Muscle of leg (tissue), 16 donors: ENCODE data around the gene RMDN3. TPM values are rescaled to one million over a fixed set of nuclear protein-coding genes. Genes with fewer than 3 reads are reported as not detected.

Experiments used
- DNase-seq: peaks from one replicate; pipeline ENCODE4 v3.0.0; 2013
- H3K27ac ChIP-seq: one replicate; pipeline ENCODE4 v1.5.1; 2013; ENCODE audit warnings: mild to moderate bottlenecking, low read length, control low read depth
- H3K27me3 ChIP-seq: one replicate; pipeline ENCODE4 v1.6.1; 2013; ENCODE audit warnings: low read length; ENCODE audit not compliant: control insufficient read depth, insufficient read depth
- H3K36me3 ChIP-seq: one replicate; pipeline ENCODE4 v1.6.1; 2013; ENCODE audit warnings: low read length; ENCODE audit not compliant: control insufficient read depth, insufficient read depth
- H3K4me1 ChIP-seq: one replicate; pipeline ENCODE4 v1.6.1; 2013; ENCODE audit warnings: low read length; ENCODE audit not compliant: control insufficient read depth, insufficient read depth
- H3K4me3 ChIP-seq: one replicate; pipeline ENCODE4 v1.5.1; 2013; ENCODE audit warnings: low read length, control low read depth
- H3K9me3 ChIP-seq: replicated peaks from 2 replicates; pipeline ENCODE4 v1.6.1; 2013; ENCODE audit warnings: low read depth, low read length; ENCODE audit not compliant: control insufficient read depth
- WGBS: methylation state at CpG from one replicate; pipeline ENCODE4 v1.1.5; 2013; ENCODE audit warnings: missing lambda C conversion rate; ENCODE audit not compliant: insufficient coverage; 5-methylcytosine and 5-hydroxymethylcytosine counted together
- long read RNA-seq, 11 donors: transcript quantifications; one replicate each; lab custom pipeline, GENCODE V29; 2026
- polyA plus RNA-seq, 8 donors: library from polyadenylated mRNA; unstranded; fragments of 120-200 nt; gene quantifications; one replicate each; pipeline versions ENCODE4 v1.2.1 to v1.2.3, GENCODE V29; 2013; ENCODE audit warnings: inconsistent platforms in 1 of 8, low replicate concordance in 1 of 8; ENCODE audit not compliant: insufficient read length in 8 of 8, insufficient read depth in 1 of 8
- total RNA-seq: library from RNA; stranded (reverse); fragments of 120-200 nt; gene quantifications from one replicate; pipeline ENCODE4 v1.2.4, GENCODE V29; 2013

The RMDN3 gene, protein sequence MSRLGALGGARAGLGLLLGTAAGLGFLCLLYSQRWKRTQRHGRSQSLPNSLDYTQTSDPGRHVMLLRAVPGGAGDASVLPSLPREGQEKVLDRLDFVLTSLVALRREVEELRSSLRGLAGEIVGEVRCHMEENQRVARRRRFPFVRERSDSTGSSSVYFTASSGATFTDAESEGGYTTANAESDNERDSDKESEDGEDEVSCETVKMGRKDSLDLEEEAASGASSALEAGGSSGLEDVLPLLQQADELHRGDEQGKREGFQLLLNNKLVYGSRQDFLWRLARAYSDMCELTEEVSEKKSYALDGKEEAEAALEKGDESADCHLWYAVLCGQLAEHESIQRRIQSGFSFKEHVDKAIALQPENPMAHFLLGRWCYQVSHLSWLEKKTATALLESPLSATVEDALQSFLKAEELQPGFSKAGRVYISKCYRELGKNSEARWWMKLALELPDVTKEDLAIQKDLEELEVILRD
- total RNA-seq (12.7 TPM), polyA plus RNA-seq (10 to 100 TPM; 21.1 to 31.2 (median 23.9) TPM)
- long read RNA-seq, donor 1: 0 reads
- long read RNA-seq, donor 2: 0 reads
- long read RNA-seq, donor 3, partial matches to known transcripts: 0 of 3 reads
- long read RNA-seq, donor 3, other reads (novel, unspliced or antisense): 0 of 3 reads
- long read RNA-seq, donor 4, partial matches to known transcripts: 0 of 1 reads
- long read RNA-seq, donor 4, other reads (novel, unspliced or antisense): 0 of 1 reads
- long read RNA-seq, donor 5, partial matches to known transcripts: 0 of 2 reads
- long read RNA-seq, donor 5, other reads (novel, unspliced or antisense): 0 of 2 reads
- long read RNA-seq, donor 6, transcript RMDN3-202 (13 exons, 2,251 nt): major isoform, 5 of 7 reads
- long read RNA-seq, donor 6, partial matches to known transcripts: 0 of 7 reads
- long read RNA-seq, donor 6, other reads (novel, unspliced or antisense): 0 of 7 reads
- long read RNA-seq, donor 7, transcript RMDN3-202 (13 exons, 2,251 nt): major isoform, 7 of 8 reads
- long read RNA-seq, donor 7, partial matches to known transcripts: 0 of 8 reads
- long read RNA-seq, donor 7, other reads (novel, unspliced or antisense): 0 of 8 reads
- long read RNA-seq, donor 8, partial matches to known transcripts: 0 of 2 reads
- long read RNA-seq, donor 8, other reads (novel, unspliced or antisense): 0 of 2 reads
- long read RNA-seq, donor 9, partial matches to known transcripts: 0 of 2 reads
- long read RNA-seq, donor 9, other reads (novel, unspliced or antisense): 0 of 2 reads
- long read RNA-seq, donor 10, partial matches to known transcripts: 0 of 4 reads
- long read RNA-seq, donor 10, other reads (novel, unspliced or antisense): 0 of 4 reads
- long read RNA-seq, donor 11, partial matches to known transcripts: 0 of 2 reads
- long read RNA-seq, donor 11, other reads (novel, unspliced or antisense): 0 of 2 reads

DNA sequence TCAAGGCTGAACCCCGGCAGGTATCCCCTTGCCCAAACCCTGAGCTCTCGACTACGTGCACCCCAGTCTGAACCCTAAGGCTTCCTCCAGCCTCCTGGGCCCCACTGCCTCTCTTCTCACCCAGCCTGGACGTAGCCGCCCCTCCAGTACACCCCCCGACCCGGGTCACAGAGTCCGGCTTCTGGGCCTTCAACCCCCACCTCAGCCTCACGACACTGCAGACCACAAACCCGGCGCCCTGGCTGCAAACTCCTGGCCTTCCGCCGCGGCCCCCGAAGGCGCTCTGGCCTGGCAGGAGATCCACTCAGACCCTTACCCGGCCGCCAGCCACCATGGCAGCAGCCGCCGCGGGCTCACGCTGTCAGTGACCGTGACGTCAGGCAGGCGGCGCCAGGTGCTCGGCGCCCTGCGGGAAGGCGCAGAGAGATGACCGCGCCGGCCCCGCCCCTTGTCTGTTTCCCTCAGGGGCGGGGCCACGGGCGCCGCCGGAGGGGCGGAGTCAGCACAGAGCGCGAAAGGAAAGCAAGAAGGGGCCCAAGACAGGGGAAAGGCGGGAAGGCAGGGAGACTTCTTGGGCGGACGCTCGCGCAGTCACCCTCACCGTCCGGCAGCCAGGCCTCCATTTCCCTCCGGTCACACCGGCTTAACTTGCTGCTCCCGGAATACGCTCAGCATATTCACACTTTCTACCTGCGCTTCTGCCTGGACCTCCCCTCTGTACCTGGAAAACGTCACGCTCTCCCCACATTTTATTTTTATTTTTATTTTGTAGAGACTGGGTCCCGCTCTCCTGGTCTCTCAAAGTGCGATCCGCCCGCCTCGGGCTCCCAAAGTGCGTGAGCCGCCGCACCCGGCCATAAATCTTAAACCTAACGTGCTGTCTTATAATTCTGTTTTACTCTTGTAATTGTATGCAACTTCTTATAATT is at the start of gene RMDN3:
TSS of gene RMDN3 (minus strand) at position 372 of the 929 bp plus-strand sequence. CDS start 471 bp downstream, outside the sequence.
- Histone ChIP-seq H3K36me3 (peaks cover 19% of the 10 kb centered on the region), H3K27ac (peak within 1 kb of the TSS; percentile 98), H3K27me3 (peaks cover 2% of the 10 kb centered on the region), H3K4me1 (peaks cover 11% of the 10 kb centered on the region), H3K9me3 (no peaks in the 10 kb centered on the region), H3K4me3 (peak within 1 kb of the TSS; percentile 94)
- peak; percentile 98 for DNase-seq
- under 1% methylated on average over 51 of the region's 66 CpGs for WGBS

DNA sequence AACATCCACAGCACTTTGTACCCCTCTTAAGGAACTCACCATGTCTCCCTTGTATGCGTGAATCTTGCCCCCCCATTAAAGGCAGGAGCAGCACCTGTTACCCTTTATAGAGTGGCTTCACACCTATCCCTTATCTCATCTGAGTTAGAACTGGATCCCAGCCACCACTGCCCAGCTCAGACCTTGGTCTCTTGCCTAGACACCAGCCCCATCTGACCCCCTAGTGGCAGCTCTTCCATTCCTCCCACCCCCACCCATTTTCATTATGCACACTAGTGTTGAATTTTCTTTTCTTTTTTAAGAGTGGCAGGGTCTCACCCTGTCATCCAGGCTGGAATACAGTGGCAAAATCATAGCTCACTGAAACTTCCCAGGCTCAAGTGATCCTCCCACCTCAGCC is 48.6 kb upstream of the RMDN3 start:
- DNase-seq: no peak
- no peak overlapping the region for H3K27ac ChIP-seq
- H3K27me3 ChIP-seq: no peaks in the 10 kb centered on the region
- WGBS: 86% methylated on average over 1 of the region's 1 CpG
- H3K4me3 ChIP-seq: no peak overlapping the region
- no peaks in the 10 kb centered on the region for H3K9me3 ChIP-seq
- peaks cover 4% of the 10 kb centered on the region for H3K36me3 ChIP-seq
- peaks cover 11% of the 10 kb centered on the region for H3K4me1 ChIP-seq

DNA sequence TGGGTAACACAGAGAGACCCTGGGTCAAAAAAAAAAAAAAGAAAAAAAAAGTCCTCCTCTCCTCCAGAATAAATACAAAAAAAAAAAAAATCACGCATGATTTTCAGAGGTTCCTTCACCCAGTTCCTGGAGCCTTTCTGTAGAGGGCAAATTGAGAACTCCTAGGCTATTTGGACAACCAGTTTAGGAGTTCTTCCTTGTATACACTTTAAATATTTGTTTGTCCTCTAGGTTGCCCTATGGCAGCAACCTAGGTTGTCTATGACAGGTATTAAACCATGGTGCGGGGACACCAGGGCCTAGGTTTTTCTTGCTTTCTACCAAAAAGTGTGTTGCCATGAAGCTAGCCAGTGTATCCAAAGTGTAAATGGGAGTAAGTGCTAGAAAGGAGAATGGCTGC is 48.0 kb upstream of the RMDN3 start:
- DNase-seq: no peak
- Histone ChIP-seq H3K27ac (no peak overlapping the region), H3K4me1 (peaks cover 8% of the 10 kb centered on the region), H3K4me3 (no peak overlapping the region), H3K27me3 (no peaks in the 10 kb centered on the region), H3K9me3 (no peaks in the 10 kb centered on the region), H3K36me3 (peaks cover 4% of the 10 kb centered on the region)
- WGBS: 100% methylated on average over 1 of the region's 2 CpGs

DNA sequence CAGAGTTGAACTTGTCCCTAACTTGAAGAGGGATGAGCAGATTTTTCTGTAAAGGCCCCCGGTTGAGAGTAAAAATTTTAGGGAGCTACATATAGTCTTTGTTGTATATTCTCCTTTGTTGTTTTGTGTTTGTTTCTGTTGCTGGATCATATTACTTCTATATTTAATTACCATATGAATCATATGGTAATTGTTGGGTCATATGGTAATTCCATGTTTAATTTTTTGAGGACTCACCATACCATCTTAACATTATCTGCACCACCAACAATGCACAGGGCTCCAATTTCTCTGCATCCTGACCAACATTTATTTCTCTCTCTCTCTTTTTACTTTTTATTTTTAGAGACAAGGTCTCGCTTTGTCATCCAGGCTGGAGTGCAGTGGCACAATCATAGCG is 44.5 kb upstream of the RMDN3 start:
- H3K27me3 ChIP-seq: no peaks in the 10 kb centered on the region
- no peak for DNase-seq
- H3K9me3 ChIP-seq: no peaks in the 10 kb centered on the region
- H3K4me1 ChIP-seq: no peaks in the 10 kb centered on the region
- no CpG with 5 or more reads among the region's 3 CpGs for WGBS
- no peak overlapping the region for H3K4me3 ChIP-seq
- no peak overlapping the region for H3K27ac ChIP-seq
- peaks cover 4% of the 10 kb centered on the region for H3K36me3 ChIP-seq

DNA sequence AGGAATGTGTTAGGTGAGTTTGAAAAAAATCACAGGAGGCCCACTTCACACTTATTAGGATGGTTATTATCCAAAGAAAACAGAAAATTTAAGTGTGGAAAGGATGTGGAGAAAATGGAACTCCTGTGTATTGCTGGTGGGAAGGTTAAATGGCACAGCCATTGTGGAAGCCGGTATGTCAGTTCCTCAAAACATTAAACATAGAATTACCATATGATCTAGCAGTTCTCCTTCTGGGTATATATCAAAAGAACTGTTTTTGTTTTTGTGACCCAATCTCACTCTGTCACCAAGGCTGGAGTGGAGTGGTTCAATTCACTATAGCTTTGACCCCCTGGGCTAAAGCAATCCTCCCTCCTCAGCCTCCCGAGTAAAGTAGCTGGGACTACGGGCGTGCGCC is 41.5 kb upstream of the RMDN3 start:
- H3K36me3 ChIP-seq: peaks cover 13% of the 10 kb centered on the region
- DNase-seq: no peak
- no CpG with 5 or more reads among the region's 5 CpGs for WGBS
- no peaks in the 10 kb centered on the region for H3K4me1 ChIP-seq
- H3K9me3 ChIP-seq: no peaks in the 10 kb centered on the region
- H3K4me3 ChIP-seq: no peak overlapping the region
- no peaks in the 10 kb centered on the region for H3K27me3 ChIP-seq
- no peak overlapping the region for H3K27ac ChIP-seq

DNA sequence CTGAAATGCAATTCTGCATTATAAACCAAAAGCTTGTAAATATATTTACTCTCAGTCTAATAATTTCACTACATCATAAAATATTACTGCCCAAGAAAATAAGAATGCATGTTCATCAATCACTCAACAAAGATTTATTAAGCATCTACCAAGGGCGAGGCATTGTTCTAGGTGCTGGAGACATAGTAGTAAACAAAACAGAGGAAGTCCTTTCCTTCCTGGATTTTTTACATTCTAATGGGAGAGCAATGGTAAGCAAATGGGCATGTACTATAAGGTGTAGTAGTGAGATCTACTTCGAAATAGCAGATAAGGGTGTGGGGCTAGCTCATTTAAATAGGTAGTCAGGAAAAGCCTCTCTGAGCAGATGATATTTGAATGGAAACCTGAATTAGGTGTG is 41.0 kb upstream of the RMDN3 start:
- Histone ChIP-seq H3K27me3 (no peaks in the 10 kb centered on the region), H3K27ac (no peak overlapping the region), H3K9me3 (no peaks in the 10 kb centered on the region), H3K4me3 (no peak overlapping the region), H3K4me1 (no peaks in the 10 kb centered on the region), H3K36me3 (peaks cover 14% of the 10 kb centered on the region)
- 75% methylated on average over 1 of the region's 2 CpGs for WGBS
- no peak for DNase-seq

DNA sequence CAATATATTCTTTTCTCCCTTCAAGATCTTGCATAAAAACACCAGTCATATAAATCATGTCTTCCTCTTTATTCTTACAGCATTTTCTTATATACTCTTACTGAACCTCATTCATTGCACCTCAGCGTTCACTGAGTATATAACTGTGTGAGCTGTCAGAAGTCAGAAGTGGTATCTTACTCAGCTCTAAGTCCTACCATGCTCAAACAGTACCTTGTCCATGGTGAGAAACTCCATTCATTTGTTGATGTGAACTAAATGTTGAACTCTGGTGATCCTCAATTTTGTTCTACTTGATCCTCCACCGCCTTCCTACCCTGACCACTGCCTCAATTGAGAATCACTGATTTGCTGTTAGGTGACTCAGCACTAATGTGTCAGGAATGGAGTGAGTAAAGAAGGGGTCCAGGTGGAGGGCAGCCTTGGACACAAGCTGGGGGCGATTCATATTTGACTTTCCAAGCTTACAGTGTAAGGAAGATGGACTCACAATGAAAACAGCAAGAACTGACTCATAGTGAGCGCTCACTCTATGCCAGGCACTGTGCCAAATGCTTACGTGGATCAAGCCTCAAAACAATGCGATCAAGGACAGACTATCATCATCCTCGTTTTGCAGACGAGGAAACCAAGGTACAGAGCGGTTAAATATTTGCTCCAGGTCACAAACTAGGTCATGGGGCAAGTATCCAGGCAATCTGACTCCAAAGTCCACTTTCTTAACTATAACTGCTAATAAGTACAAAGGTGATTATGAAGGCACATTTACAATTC is 38.3 kb upstream of the RMDN3 start:
- DNase-seq: no peak
- no peaks in the 10 kb centered on the region for H3K27me3 ChIP-seq

DNA sequence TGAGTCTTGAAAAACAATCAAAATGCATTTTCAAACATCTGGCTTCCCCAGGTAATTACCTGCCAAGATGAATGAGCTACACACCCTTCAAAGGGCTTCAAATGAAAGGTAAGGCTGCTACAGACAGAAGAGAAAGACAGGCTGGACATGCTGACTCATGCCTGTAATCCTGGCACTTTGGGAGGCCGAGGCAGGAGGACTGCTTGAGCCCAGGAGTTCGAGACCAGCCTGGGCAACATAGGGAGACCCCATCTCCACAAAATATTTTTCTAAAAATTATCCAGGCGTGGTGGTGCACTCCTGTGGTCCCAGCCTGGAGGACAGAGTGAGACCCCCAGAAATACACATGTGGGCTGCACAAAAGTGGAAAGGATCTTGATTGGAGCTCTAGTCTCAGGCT is 37.3 kb upstream of the RMDN3 start:
- 80% methylated on average over 3 of the region's 3 CpGs for WGBS
- no peak overlapping the region for H3K4me3 ChIP-seq
- no peaks in the 10 kb centered on the region for H3K9me3 ChIP-seq
- no peaks in the 10 kb centered on the region for H3K27me3 ChIP-seq
- DNase-seq: no peak
- no peak overlapping the region for H3K27ac ChIP-seq
- peaks cover 2% of the 10 kb centered on the region for H3K4me1 ChIP-seq
- peaks cover 18% of the 10 kb centered on the region for H3K36me3 ChIP-seq

More for the DNA sequence above, 38.3 kb upstream of the RMDN3 start:
- WGBS: 94% methylated on average over 4 of the region's 9 CpGs
- Histone ChIP-seq H3K27ac (no peak overlapping the region), H3K4me3 (no peak overlapping the region), H3K4me1 (peaks cover 2% of the 10 kb centered on the region), H3K9me3 (no peaks in the 10 kb centered on the region), H3K36me3 (peaks cover 18% of the 10 kb centered on the region)
